DMS153 treated with DMSO at 0.1 percent for 48 hours (cell line): Measurements from ENCODE around the gene EDDM13.
"Not testable (repeated sequence)": the region's sequence is repeated elsewhere in the genome, so short reads cannot be mapped to it uniquely, and the experiment has no call there.

Experiments used
- DNase-seq: peaks from one replicate; lab custom pipeline; 2025; ENCODE audit not compliant: unreplicated experiment; lab: John Stamatoyannopoulos, UW

EDDM13 gene, protein sequence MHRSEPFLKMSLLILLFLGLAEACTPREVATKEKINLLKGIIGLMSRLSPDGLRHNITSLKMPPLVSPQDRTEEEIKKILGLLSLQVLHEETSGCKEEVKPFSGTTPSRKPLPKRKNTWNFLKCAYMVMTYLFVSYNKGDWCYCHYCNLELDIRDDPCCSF

DNA sequence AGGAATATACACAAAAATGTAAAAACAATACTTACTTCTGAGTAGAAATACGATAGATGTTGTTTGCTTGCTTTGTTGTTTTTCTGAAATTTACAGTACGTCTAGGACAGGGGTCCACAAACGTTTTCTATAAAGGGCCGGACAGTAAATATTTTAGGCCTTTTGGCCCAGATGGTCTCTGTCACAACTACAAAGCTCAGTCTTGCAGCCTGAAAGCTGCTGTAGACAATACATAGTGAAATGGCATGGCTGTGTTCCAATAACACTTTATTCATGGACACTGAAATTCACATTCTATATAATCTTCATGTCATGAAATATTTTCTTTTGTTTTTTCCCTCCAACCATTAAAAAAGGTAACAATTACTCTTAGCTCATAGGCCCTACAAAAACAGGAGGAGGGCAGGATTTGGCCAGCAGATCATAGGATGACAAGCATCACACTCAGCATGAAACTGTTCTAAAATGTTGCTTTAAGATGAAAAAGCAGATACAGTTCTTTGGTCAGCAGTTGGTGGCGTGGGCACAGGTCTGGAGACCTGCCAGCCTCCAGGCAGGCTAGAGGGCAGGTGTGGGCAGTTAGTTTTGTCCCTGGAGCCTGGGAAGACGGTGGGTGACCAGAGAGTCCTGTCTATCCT, at the start of gene EDDM13:
EDDM13 (plus strand) TSS at position 588 of the 638 bp plus-strand sequence. CDS start 87 bp downstream, outside the sequence.
- DNase-seq = no peak

DNA sequence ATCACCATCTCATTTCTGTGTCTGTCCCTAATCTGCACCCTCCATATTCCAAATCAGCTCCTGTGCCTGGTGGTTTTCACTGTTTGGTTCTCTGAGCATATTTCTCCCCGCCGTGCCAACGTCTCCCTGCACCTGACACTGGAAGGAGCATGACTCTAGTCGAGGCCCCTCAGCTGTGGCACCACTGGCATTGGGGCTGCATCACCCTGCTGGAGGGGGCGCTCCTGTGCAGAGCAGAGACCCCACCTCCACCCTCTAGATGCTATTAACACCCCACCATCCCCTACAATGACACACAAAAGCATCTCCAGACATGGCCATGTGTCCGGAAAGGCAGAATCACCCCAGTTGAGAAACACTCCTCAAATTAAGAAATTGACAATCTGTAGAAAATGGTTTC, 49.6 kb upstream of the EDDM13 start:
- no peak for DNase-seq

DNA sequence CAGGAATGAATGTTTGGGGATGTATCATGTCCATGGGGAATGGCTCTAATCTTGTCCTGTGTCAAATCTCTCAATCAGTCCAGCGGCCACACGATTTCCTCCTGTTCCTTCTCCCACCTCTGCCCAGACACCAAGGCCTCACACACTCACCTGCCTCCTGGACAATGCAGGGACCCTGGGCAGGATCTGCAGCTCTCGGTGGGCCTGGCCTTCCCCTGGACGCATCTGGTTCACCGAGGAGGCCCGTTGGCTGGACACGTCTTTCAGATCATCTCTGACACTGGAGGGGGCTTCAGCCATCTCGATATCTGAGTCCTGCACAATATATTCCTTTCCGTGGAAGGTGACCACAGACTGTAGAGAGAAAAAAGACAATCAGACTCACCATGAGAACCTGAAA, 49.1 kb upstream of the EDDM13 start:
- no peak for DNase-seq

DNA sequence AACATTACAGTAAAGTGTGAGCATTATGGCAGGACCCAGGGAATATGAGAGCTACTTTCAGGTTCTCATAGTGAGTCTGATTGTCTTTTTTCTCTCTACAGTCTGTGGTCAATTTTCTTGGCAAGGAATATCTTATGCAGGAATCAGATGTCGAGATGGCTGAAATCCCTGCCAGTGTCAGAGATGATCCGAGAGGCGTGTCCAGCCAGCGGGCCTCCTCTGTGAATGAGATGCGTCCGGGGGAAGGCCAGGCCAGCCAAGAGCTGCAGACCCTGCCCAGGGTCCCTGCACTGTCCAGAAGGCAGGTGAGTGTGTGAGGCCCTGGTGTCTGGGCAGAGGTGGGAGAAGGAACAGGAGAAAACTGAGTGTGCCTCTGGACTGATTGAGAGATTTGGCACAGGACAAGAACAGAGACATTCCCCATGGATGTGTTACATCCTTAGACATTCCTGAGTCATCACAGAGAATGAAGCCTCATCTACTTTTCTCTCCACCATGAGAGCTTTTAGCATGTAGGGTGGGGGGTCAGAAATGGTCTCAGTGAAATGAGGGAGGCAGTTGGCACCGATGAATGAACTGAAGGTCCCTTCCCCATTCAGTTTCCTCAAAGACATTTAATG, 27.3 kb upstream of the EDDM13 start:
- DNase-seq = no peak

DNA sequence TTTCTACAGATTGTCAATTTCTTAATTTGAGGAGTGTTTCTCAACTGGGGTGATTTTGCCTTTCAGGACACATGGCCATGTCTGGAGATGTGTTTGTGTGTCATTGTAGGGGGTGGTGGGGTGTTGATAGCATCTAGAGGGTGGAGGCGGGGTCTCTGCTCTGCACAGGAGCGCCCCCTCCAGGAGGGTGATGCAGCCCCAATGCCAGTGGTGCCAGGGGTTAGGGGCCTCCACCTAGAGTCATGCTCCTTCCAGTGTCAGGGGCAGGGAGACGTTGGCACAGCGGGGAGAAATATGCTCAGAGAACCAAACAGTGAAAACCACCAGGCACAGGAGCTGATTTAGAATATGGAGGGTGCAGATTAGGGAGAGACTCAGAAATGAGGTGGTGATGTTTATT, 26.8 kb upstream of the EDDM13 start:
- not testable (repeated sequence) for DNase-seq

DNA sequence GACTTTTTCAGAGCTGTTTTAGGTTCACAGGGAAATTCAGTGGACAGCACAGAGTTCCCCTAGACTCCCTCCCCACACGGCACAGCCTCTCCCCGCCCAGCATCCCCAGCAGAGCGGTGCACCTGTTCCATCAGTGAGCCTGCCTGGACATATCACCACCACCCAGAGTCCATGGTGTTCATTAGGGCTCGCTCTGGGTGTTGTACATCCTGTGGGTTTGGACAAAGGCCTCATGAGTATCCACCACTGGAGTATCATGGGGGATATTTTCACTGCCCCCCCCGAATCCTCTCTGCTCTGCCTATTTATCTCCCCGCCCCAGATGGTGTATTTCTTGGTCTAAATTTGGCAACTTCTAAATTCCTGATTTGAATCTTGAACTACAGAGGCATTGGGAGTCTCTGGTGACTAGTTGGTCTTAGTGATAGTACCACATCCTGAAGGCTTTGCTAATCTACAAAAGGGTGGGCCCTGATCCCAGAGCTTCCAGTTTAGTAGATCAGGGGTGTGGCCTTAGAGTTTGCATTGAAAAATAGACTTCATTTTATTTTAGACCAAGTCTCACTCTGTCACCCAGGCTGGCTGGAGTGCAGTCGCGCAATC, 23.7 kb upstream of the EDDM13 start:
- not testable (repeated sequence) for DNase-seq

DNA sequence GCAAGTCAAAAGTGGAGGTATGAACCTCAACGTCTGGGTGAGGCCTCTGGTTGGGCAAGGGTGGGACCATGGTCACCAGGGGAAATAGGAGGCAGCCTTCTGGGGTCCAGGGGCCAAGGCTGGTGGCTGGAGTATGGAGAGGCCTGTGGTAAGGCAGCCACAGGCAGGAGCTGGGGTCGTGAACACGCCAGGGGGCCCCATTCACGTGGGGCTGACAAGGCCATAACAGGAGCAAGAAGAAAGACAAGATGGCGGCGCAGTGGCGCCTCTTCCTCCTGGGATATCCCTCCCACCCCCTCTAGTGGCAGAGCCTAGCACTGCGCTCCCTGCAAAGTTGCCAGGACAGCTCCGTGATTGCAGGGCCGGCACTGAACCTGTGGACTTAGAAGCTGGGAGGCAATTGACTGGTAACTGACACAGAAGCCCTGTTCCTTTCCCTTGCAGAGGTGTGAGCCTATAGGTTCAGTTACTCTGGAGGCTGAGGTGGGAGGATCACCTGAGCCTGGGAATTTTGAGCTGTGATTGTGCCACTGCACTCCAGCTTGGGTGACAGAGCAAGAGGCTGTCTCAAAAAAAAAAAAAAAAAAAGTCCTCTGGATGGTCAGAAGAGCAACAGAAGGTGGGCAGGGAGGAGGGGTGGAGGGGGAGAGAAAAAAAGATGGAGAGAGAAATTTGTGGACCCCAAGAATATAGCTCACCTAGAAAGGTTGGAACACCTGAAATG, 19.7 kb upstream of the EDDM13 start:
- DNase-seq = peak; percentile 14

DNA sequence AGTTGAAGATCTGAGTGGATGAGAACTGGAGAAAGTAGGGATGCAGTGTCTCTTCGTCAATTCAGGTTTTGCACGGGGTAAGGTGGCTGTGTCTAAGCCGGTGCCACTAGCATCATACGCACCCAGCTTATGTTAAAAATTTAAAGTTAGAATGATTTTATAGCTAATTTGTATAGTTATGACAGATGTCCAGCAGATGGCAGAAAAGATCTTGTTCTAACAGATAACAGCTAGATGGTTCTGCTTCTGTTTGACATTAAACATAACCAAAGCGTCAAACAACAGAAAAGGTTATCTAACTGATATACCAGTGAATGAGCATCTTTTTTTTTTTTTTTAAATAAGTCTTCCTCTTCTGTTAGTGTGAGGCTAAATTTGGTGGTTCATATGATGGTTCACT, 18.8 kb upstream of the EDDM13 start:
- DNase-seq = peak; percentile 11

DNA sequence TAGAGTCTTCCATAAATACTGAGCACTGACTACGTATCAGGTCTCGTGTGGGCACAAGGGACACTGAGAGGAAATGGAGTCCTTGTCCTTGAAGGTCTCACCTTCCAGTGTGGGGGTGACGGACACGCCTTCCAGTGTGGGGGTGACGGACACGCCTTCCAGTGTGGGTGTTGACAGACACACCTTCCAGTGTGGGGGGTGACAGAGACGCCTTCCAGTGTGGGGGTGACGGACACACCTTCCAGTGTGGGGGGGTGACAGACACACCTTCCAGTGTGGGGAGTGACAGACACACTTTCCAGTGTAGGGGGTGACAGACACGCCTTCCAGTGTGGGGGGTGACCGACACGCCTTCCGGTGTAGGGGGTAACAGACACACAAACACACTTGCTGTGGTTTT, 14.3 kb upstream of the EDDM13 start:
- no peak for DNase-seq

DNA sequence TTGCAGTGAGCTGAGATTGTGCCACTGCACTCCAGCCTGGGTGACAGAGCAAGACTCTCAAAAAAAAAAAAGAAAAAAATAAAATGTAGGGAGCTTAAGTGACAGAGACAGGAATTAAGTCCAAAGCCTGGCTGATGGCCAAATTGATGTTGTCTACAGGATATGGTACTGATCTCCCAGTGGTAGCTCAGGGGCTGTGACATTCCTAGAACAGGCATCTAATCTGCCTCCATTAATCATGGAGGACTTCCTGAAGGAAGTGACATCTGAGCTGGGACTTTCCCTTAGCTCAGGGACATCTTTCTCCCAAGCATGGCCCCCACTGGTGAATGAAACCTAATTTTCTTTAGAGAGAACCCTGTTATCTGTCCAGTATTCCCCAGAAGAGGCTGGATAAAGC, 11.4 kb upstream of the EDDM13 start:
- no peak for DNase-seq

DNA sequence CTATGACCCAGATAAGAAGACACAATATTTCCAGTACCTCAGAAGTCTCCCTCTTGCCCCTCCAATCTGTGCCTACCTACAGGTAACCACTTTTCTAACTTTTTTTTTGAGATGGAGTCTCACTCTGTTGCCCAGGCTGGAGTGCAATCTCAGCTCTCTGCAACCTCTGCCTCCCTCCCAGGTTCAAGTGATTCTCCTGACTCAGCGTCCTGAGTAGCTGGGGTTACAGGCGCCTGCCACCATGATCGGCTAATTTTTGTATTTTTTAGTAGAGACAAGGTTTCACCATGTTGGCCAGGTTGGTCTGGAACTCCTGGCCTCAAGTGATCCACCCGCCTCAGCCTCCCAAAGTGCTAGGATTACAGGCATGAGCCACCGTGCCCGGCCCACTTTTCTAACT, 10.6 kb upstream of the EDDM13 start:
- not testable (repeated sequence) for DNase-seq

DNA sequence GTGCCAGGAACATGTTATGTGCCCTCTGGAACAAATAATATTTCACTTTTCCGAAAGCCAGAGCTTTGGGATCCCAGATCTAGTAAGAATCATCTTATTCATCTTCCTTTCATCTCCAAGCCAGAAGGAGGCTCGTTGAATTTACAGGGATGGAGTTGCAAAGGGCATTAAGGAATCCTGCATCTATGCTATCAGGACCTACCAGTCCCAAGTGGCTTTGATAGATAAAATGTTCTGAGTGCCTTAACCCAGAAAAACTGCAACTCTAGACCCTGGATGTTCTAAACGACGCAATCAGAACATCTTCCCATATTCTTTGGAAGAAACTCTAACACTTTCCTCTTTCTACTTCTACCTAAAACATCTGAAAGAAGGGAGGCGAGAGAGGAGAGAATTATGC, 9.2 kb upstream of the EDDM13 start:
- DNase-seq = no peak

DNA sequence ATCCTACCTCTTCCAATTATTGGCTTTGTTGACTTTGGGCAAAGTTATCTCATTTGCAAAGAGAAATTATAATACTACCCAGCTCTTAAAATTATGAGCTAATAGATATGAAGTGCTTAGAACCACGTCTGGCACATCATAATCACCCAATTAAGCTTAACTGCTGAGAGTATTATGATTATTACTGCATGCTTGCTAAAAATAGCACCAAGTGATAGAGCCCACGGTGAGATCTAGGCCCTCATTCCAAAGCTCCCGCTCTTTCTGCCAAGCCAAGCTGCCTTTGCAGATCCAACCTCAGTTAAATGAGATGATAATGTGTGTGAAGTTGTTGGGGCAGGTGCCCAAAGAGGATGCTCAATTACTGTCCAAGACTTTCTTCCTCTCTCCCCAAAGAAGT, 6.5 kb upstream of the EDDM13 start:
- no peak for DNase-seq

DNA sequence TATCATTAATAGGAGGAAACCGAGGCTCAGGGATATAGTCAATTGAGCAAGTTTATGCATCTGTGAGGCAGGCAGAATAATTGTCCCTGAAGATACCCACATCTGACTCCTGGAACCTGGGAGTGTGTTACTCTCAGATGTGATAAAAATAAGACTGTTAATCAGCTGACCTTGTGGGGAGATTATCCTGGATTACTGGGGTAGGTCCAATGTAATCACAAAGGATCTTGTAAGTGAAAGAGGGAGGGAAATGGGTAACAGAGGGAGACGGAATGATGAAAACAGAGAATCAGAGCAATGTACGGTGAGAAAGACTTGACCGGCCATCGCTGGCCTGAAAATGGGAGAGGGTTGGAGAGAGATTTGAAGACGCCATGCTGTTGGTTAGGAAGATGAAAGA, 3.2 kb upstream of the EDDM13 start:
- DNase-seq = no peak

DNA sequence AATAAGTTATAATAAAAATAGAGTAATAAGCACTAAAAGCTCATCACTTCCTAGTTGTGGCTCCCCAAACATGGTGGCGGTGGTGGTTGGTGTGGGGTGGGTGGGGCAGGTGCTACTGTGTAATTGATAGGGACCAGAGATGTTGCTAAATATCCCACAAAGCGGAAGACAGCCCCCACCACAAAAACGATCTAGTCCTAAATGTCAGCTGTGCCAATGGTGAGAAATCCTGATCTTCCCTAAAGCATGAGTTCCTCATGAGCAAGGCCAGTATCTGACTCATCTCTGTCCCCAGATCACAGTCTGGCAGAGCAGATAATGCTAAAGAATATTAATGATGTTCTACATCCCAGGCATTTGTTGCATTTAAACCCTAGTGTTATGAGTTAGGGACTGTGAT, 1.9 kb upstream of the EDDM13 start:
- no peak for DNase-seq

DNA sequence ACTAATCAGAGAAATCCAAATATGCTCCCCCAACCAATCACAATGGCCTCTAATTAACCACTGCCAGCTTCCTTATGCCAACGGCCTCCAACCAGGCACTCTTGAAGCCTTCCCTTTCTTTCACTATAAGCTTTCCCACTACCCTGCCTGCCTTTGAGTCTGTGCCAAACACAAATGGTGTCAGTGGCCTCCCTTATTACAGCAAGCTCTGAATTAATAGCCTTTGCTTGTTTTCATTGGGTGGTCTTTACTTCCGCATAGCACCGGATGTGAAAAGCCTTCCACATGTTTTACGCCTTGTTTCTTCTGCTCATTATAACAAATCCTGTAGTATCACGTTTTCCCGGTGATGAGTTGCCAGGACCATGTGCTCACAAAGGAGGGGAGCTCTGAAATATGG, 1.4 kb upstream of the EDDM13 start:
- DNase-seq = no peak

DNA sequence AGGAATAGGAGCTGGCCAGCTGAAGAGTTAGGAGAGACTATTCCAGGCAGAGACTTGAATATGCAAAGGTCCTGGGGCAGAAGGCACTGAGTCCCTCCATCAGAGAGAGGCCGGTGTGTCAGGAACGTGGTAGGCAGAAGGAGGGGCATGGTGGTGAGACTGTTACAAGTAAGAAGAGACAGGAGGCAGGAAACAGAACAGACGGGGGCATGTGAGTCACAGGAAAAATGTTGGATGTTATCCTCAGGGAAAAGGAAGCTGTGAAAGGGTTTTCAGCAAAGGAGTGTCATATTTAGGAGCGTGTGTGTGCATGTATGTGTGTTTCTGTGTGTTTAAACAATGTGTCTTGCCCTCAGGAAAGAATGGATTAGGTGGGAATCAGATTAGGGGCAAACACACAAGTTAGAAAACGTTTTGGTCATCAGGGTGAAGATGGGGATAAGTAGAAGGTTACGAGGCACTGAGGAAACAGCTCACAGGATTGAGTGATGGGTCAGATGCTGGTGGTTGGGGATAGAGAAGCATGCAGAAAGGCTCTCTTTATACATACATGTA, 1.1 kb downstream of the EDDM13 start:
- DNase-seq = no peak

DNA sequence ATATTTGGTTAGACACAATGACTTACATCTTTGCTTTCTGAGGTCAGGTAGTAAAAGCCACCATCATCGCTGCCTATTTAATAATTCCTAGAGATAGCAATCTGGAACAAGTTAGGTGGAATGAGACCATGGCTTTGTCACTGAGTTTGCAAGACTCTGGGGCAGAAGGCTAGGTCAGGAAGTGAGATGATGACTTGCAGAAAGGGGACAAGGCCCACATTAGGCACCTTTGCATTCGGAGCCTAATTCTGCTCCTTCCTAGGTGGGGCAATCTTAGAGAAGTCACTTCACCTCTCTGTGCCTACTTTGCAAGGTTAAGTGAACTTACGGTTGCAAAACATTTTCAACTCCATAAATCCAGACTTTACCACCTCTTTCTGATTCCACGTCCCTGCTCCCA, 10.3 kb downstream of the EDDM13 start:
- DNase-seq = no peak

DNA sequence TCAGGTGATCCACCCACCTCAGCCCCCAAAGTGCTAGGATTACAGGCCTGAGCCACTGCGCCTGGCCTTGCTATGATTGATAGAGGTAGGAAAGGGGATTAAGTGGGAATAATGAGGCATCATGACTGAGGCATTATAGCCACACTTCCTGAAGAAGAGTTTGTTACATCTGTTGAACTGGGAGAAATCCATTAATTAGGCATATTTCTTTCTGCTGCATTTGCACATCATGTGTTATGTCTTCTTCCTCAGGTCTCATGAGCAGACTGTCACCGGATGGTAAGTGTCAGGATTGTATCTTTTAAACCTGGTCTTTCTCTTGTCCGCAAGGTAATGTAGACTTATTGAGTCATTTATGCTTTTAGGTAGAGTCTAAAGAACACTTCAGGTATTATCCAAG, 12.2 kb downstream of the EDDM13 start:
- no peak for DNase-seq

DNA sequence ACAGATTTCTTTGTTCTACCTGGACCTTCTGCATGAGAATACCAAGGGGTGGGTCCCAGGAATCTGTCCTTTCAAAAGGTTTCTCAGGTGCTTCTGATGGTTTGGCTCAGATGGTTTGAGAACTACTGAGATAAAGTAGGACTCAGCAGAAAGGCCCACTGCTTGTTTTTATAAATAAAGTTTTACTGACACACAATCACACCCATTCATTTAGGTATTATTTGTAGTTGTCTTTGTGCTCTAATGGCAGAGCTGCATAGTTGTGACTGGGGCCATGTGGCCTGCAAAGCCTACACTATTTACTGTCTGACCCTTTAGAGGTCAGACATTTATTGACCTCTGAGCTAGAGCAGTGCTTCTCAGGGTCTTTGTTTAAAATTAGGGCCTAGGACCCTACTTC, 17.6 kb downstream of the EDDM13 start:
- no peak for DNase-seq

DNA sequence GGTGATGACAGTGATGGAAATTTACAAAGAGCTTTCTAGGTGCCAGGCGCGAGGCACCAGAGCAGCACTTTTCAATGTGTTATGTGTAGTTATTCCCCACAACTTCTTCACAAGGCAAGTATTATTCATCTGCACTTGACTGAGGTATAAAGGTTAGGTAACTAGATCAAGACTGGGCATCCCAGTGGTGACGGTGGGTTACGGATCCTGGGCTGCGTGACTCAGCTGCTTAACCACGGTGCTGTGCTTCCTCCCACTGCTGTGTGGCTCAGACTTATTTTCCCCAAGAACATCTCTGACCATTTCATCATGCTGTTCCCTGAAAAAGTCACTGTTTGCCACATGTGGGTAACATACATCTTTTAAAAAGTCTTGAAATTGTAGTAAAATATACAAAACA, 19.3 kb downstream of the EDDM13 start:
- no peak for DNase-seq
